Measurements from ENCODE around the gene ASCL1. TPM values are rescaled to one million over a fixed set of nuclear protein-coding genes. Genes with fewer than 3 reads are reported as not detected.
A peak's percentile ranks its signal among the peaks of the same experiment; 100 is the strongest.

Gene ASCL1
- total RNA-seq, 1 experiment from 2014 or later, result 0.07 TPM

- Mint-ChIP-seq H3K27me3 (ENCODE audit: low read depth) (peaks cover 99% of the 10 kb centered on the region), H3K27ac (no peak overlapping the region), H3K9me3 (peaks cover 10% of the 10 kb centered on the region), H3K4me3 (peak overlapping the region; percentile 45), H3K4me1 (peaks cover 70% of the 10 kb centered on the region), H3K36me3 (peaks cover 11% of the 10 kb centered on the region)
- CTCF ChIA-PET, result interaction anchor here (1.4 kb wide), 1 partner anchor 9 kb away, joined by 3 read pairs; no protein-coding TSS in a partner anchor
- ATAC-seq, result no peak
- POLR2A ChIA-PET, result no interaction called here
- DNase-seq (ENCODE audit: low spot score), result no peak
- TF ChIP-seq CDX4 (CRISPR knock-in tag; IDR thresholded peaks at IDR 0.05; ENCODE audit: borderline replicate concordance) (no peak), SMAD3 (CRISPR knock-in tag; IDR thresholded peaks at IDR 0.05; ENCODE audit: borderline replicate concordance) (no peak), IRF1 (CRISPR knock-in tag; IDR thresholded peaks at IDR 0.05) (no peak), ATF1 (CRISPR knock-in tag; IDR thresholded peaks at IDR 0.05) (no peak)
These were observed 1.9 kb downstream of the ASCL1 start for GRCh38 chr12:102959391-102959790.

- peaks cover 11% of the 10 kb centered on the region for H3K9me3 Mint-ChIP-seq
- H3K4me1 Mint-ChIP-seq, result peaks cover 71% of the 10 kb centered on the region
- H3K4me3 Mint-ChIP-seq, result peak overlapping the region; percentile 55
- CTCF ChIA-PET, result interaction anchor here (0.7 to 3.3 kb wide), 3 partner anchors 11 to 614 kb away, joined by 3 to 34 read pairs (median 3); no protein-coding TSS in a partner anchor
- peaks cover 12% of the 10 kb centered on the region for H3K36me3 Mint-ChIP-seq
- no peak for ATAC-seq
- DNase-seq (ENCODE audit: low spot score), result peak; percentile 40
- TF ChIP-seq EMX1 (CRISPR knock-in tag; IDR thresholded peaks at IDR 0.05) (no peak), ZNF317 (CRISPR knock-in tag; IDR thresholded peaks at IDR 0.05; ENCODE audit: borderline replicate concordance, low read depth) (no peak), ZNF219 (CRISPR knock-in tag; IDR thresholded peaks at IDR 0.05; ENCODE audit: borderline replicate concordance) (no peak)
- peaks cover 99% of the 10 kb centered on the region for H3K27me3 Mint-ChIP-seq (ENCODE audit: low read depth)
- POLR2A ChIA-PET, result no interaction called here
- no peak overlapping the region for H3K27ac Mint-ChIP-seq
These were observed 3.4 kb downstream of the ASCL1 start for GRCh38 chr12:102960766-102961465.

- H3K36me3 Mint-ChIP-seq, result peaks cover 12% of the 10 kb centered on the region
These were observed 4.0 kb downstream of the ASCL1 start for GRCh38 chr12:102961466-102961855.

GRCh38 chr12:102962532-102962931 is 5.1 kb downstream of the ASCL1 start:
- no peak for ATAC-seq
- Mint-ChIP-seq H3K4me1 (peaks cover 70% of the 10 kb centered on the region), H3K27ac (no peak overlapping the region), H3K27me3 (ENCODE audit: low read depth) (peaks cover 99% of the 10 kb centered on the region), H3K36me3 (peaks cover 12% of the 10 kb centered on the region), H3K4me3 (peak overlapping the region; percentile 55), H3K9me3 (peaks cover 11% of the 10 kb centered on the region)
- POLR2A ChIA-PET, result interaction anchor here (0.6 to 1.1 kb wide), 2 partner anchors 12 to 456 kb away, joined by 4 read pairs; no protein-coding TSS in a partner anchor
- CTCF ChIA-PET, result interaction anchor here (1.0 to 3.3 kb wide), 5 partner anchors 13 to 670 kb away, joined by 3 to 34 read pairs (median 3); no protein-coding TSS in a partner anchor
- DNase-seq (ENCODE audit: low spot score), result no peak
- TF ChIP-seq HMGA2 (CRISPR knock-in tag; IDR thresholded peaks at IDR 0.05) (no peak), PRRX2 (CRISPR knock-in tag; IDR thresholded peaks at IDR 0.05) (no peak), PREB (CRISPR knock-in tag; IDR thresholded peaks at IDR 0.05; ENCODE audit: borderline replicate concordance) (no peak), SOX15 (CRISPR knock-in tag; IDR thresholded peaks at IDR 0.05) (no peak), ETV6 (CRISPR knock-in tag; IDR thresholded peaks at IDR 0.05) (no peak), ZNF232 (CRISPR knock-in tag; IDR thresholded peaks at IDR 0.05) (no peak), SMAD4 (CRISPR knock-in tag; IDR thresholded peaks at IDR 0.05) (no peak), JAZF1 (CRISPR knock-in tag; IDR thresholded peaks at IDR 0.05) (no peak), USF1 (CRISPR knock-in tag; IDR thresholded peaks at IDR 0.05) (no peak), ERG (CRISPR knock-in tag; IDR thresholded peaks at IDR 0.05) (no peak), MXD4 (CRISPR knock-in tag; IDR thresholded peaks at IDR 0.05; ENCODE audit: borderline replicate concordance) (no peak), E2F1 (CRISPR knock-in tag; IDR thresholded peaks at IDR 0.05) (no peak), E2F4 (CRISPR knock-in tag; IDR thresholded peaks at IDR 0.05; ENCODE audit: borderline replicate concordance, low read depth) (no peak)

More at GRCh38 chr12:102961466-102961855, 4.0 kb downstream of the ASCL1 start:
- TF ChIP-seq CREM (CRISPR knock-in tag; IDR thresholded peaks at IDR 0.05) (no peak), FOXJ3 (CRISPR knock-in tag; IDR thresholded peaks at IDR 0.05; ENCODE audit: borderline replicate concordance) (no peak), ZNF317 (CRISPR knock-in tag; IDR thresholded peaks at IDR 0.05; ENCODE audit: borderline replicate concordance, low read depth) (no peak)
- peaks cover 75% of the 10 kb centered on the region for H3K4me1 Mint-ChIP-seq
- peaks cover 11% of the 10 kb centered on the region for H3K9me3 Mint-ChIP-seq
- ChIA-PET POLR2A (interaction anchor here (1.1 kb wide), 1 partner anchor 11 kb away, joined by 4 read pairs; no protein-coding TSS in a partner anchor), CTCF (interaction anchor here (0.7 to 3.3 kb wide), 4 partner anchors 12 to 614 kb away, joined by 3 to 34 read pairs (median 4); no protein-coding TSS in a partner anchor)
- H3K4me3 Mint-ChIP-seq, result peak overlapping the region; percentile 55
- no peak for ATAC-seq
- no peak overlapping the region for H3K27ac Mint-ChIP-seq
- no peak for DNase-seq (ENCODE audit: low spot score)
- peaks cover 99% of the 10 kb centered on the region for H3K27me3 Mint-ChIP-seq (ENCODE audit: low read depth)
